HCT116 (cell line): ENCODE results near the gene RIOX2. TPM values are rescaled to one million over a fixed set of nuclear protein-coding genes. Genes with fewer than 3 reads are reported as not detected.

Experiments
- ATAC-seq: fragments of 200-7000 bp; cut with Tn5 transposase; 2 replicates; pipeline ENCODE4 v1.9.1; 2020; ENCODE audit warnings: mild to moderate bottlenecking, moderate library complexity
- BruUV-seq: library from RNA; stranded (reverse); fragments of 400-500 nt; replicated peaks from 2 replicates; lab custom pipeline; 2021; lab: Mats Ljungman, UMichigan
- CTCF ChIA-PET: fragments of 300-600 bp; sonication (Branson Sonifier 250); formaldehyde crosslinking; loops from one replicate; lab custom pipeline; 2021; ENCODE audit warnings: antibody characterized with exemption; lab: Charles Lee
- POLR2A ChIA-PET: fragments of 300-600, 350-600 bp; sonication (Branson Sonifier 250); formaldehyde crosslinking; loops from one replicate; lab custom pipeline; 2021; ENCODE audit warnings: antibody characterized with exemption; lab: Charles Lee
- RAD21 ChIA-PET, 2 experiments: fragments of 300-600 bp; sonication (Branson Sonifier 250); formaldehyde crosslinking; loops; one replicate each; lab custom pipeline; 2023; ENCODE audit warnings: low total read pairs in 2 of 2; ENCODE audit not compliant: uncharacterized antibody in 2 of 2, unreplicated experiment in 2 of 2, low non-redundant PET in 1 of 2; lab: Charles Lee
- DNase-seq: peaks from one replicate; pipeline ENCODE4 v3.0.0-alpha.2; 2010; ENCODE audit warnings: low read depth, low spot score
- H2AFZ ChIP-seq: fragments of 200-600 bp; shearing (Covaris generic), sonication (generic); 2 replicates; pipeline ENCODE4 v1.6.1; 2017; ENCODE audit warnings: low read depth, mixed run types, mixed read lengths, antibody characterized with exemption, low read length; ENCODE audit not compliant: poor library complexity, severe bottlenecking
- H3K27ac ChIP-seq: 2 replicates; pipeline ENCODE4 v1.5.1; 2012; ENCODE audit warnings: low read depth, low read length
- H3K27me3 ChIP-seq: fragments of 200-600 bp; sonication (generic); 2 replicates; pipeline ENCODE4 v1.6.1; 2016; ENCODE audit warnings: mixed run types, low read length, mixed read lengths; ENCODE audit not compliant: insufficient read depth
- H3K36me3 ChIP-seq, 2 experiments: fragments of 200-500 bp in 1 of 2; fragments of 200-600 bp in 1 of 2; sonication (Bioruptor generic) in 1 of 2; sonication (generic) in 1 of 2; 2 replicates each; pipeline versions ENCODE4 v1.5.1 to v1.6.1; 2014 to 2016; ENCODE audit warnings: low read length in 2 of 2, inconsistent platforms in 1 of 2, mixed read lengths in 1 of 2, mixed run types in 1 of 2; ENCODE audit not compliant: insufficient read depth in 2 of 2, control insufficient read depth in 1 of 2
- H3K4me1 ChIP-seq, 2 experiments: fragments of 200-600 bp in 1 of 2; sonication (generic) in 1 of 2; 2 replicates each; pipeline versions ENCODE4 v1.5.1 to v1.6.1; 2012 to 2017; ENCODE audit warnings: low read length in 2 of 2, inconsistent platforms in 1 of 2, mild to moderate bottlenecking in 1 of 2, mixed read lengths in 1 of 2, mixed run types in 1 of 2, moderate library complexity in 1 of 2; ENCODE audit not compliant: insufficient read depth in 2 of 2, control insufficient read depth in 1 of 2
- H3K4me2 ChIP-seq: fragments of 200-600 bp; sonication (generic); 2 replicates; pipeline ENCODE4 v1.6.1; 2017; ENCODE audit warnings: mixed run types, low read length, mixed read lengths
- H3K4me3 ChIP-seq, 2 experiments: fragments of 200-600 bp in 1 of 2; sonication (generic) in 1 of 2; replicated peaks in 1 of 2; 2 replicates each; pipeline ENCODE4 v1.5.1; 2011 to 2016; ENCODE audit warnings: low read length in 2 of 2, control low read depth in 1 of 2, low read depth in 1 of 2, mild to moderate bottlenecking in 1 of 2, mixed read lengths in 1 of 2, mixed run types in 1 of 2
- H3K79me2 ChIP-seq: fragments of 200-600 bp; sonication (generic); 2 replicates; pipeline ENCODE4 v1.6.1; 2017; ENCODE audit warnings: mild to moderate bottlenecking, mixed run types, low read length, moderate library complexity, mixed read lengths; ENCODE audit not compliant: insufficient read depth
- H3K9ac ChIP-seq: fragments of 200-600 bp; sonication (generic); 2 replicates; pipeline ENCODE4 v1.6.1; 2016; ENCODE audit warnings: low read length, mixed read lengths
- H3K9me2 ChIP-seq: fragments of 200-600 bp; sonication (generic), shearing (Covaris generic); 2 replicates; pipeline ENCODE4 v1.6.1; 2017; ENCODE audit warnings: mixed run types, mild to moderate bottlenecking, moderate library complexity; ENCODE audit not compliant: insufficient read depth
- H3K9me3 ChIP-seq, 2 experiments: fragments of 200-500 bp in 1 of 2; fragments of 200-600 bp in 1 of 2; sonication (Bioruptor generic) in 1 of 2; sonication (generic) in 1 of 2; 2 replicates each; pipeline ENCODE4 v1.6.1; 2014 to 2017; ENCODE audit warnings: low read length in 2 of 2, mixed read lengths in 2 of 2, inconsistent platforms in 1 of 2, low read depth in 1 of 2, mild to moderate bottlenecking in 1 of 2, mixed run types in 1 of 2, moderate library complexity in 1 of 2; ENCODE audit not compliant: control insufficient read depth in 1 of 2, insufficient read depth in 1 of 2
- H4K20me1 ChIP-seq: fragments of 200-600 bp; sonication (generic), shearing (Covaris generic); 2 replicates; pipeline ENCODE4 v1.6.1; 2017; ENCODE audit warnings: mixed run types, mild to moderate bottlenecking, moderate library complexity; ENCODE audit not compliant: insufficient read depth
- CBX3 ChIP-seq: IDR thresholded peaks from 2 replicates; pipeline ENCODE4 v1.6.1; 2012; ENCODE audit warnings: low read depth
- ELF1 ChIP-seq: IDR thresholded peaks from 2 replicates; pipeline ENCODE4 v1.6.1; 2012; ENCODE audit warnings: low read depth, borderline replicate concordance
- EZH2phosphoT487 ChIP-seq: fragments of 200-600 bp; IDR thresholded peaks from 2 replicates; pipeline ENCODE4 v1.6.1; 2018; ENCODE audit warnings: antibody characterized with exemption, borderline replicate concordance
- FOSL1 ChIP-seq: IDR thresholded peaks from 2 replicates; pipeline ENCODE4 v1.6.1; 2012; ENCODE audit warnings: low read depth
- JUND ChIP-seq: IDR thresholded peaks from 2 replicates; pipeline ENCODE4 v1.6.1; 2012
- POLR2AphosphoS5 ChIP-seq: IDR thresholded peaks from 2 replicates; pipeline ENCODE4 v1.6.1; 2011; ENCODE audit warnings: mild to moderate bottlenecking, low read depth, low read length, moderate library complexity
- REST ChIP-seq: IDR thresholded peaks from 2 replicates; pipeline ENCODE4 v1.6.1; 2012; ENCODE audit warnings: low read depth
- SIN3A ChIP-seq: IDR thresholded peaks from 2 replicates; pipeline ENCODE4 v1.6.1; 2012; ENCODE audit warnings: low read depth
- SP1 ChIP-seq: IDR thresholded peaks from 2 replicates; pipeline ENCODE4 v1.6.1; 2012; ENCODE audit warnings: low read depth
- TCF7L2 ChIP-seq: IDR thresholded peaks from 2 replicates; pipeline ENCODE4 v1.7.0; 2011; ENCODE audit warnings: borderline replicate concordance, inconsistent platforms; ENCODE audit not compliant: insufficient read depth, insufficient read length; ENCODE audit errors: extremely low read depth
- intact Hi-C: fragments of 100-400 bp; cut with micrococcal nuclease; formaldehyde crosslinking; loops from 2 replicates; pipeline ENCODE4 v1.10.0; 2022
- total RNA-seq: library from RNA; stranded (reverse); gene quantifications from one replicate; pipeline ENCODE4 v1.2.1, GENCODE V29; 2021; ENCODE audit not compliant: unreplicated experiment
- TF ChIP-seq, protein P1 (sequence below): IDR thresholded peaks from 2 replicates; pipeline ENCODE4 v1.6.1; 2012

RIOX2 gene
- total RNA-seq, 1 experiment from 2014 or later: 39.1 TPM

DNA sequence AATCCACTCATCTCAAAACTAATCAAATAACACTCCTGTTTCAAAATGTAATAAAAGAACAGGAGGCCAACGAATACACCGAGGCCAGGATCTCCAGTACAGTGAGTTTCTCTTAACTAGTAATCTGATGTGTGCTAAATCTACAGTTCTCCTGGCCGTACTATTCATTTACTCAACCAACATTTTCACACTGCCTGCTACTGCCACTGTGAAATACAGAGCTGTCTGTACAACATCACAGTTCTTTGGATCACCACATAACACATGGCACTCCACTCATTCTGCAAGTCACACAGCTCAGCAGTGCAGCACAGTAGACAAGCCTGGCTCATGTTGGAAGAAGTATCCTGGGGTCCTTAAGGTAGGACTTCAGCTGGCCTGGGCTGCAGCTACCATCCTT, 21.9 kb downstream of the RIOX2 start (continued):
- TF ChIP-seq SIN3A: no peak
- TF ChIP-seq CBX3: no peak
- TF ChIP-seq ELF1: no peak
- no peak for TF ChIP-seq POLR2AphosphoS5
- no peak for TF ChIP-seq FOSL1
- TF ChIP-seq, protein P1, sequence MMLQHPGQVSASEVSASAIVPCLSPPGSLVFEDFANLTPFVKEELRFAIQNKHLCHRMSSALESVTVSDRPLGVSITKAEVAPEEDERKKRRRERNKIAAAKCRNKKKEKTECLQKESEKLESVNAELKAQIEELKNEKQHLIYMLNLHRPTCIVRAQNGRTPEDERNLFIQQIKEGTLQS: no peak
- no peak for TF ChIP-seq EZH2phosphoT487

GRCh38 chr3:97949743-97950142, 22.5 kb downstream of the RIOX2 start:
- Histone ChIP-seq H3K9ac (no peak overlapping the region), H3K9me2 (no peaks in the 10 kb centered on the region), H4K20me1 (no peaks in the 10 kb centered on the region), H3K4me3 (no peak overlapping the region), H3K9me3 (no peaks in the 10 kb centered on the region), H3K36me3 (peaks cover 55 to 59% of the 10 kb centered on the region in 2 experiments), H3K4me1 (no peaks in the 10 kb centered on the region), H2AFZ (no peak overlapping the region), H3K27ac (no peak overlapping the region), H3K27me3 (no peaks in the 10 kb centered on the region), H3K4me2 (no peak overlapping the region), H3K79me2 (no peaks in the 10 kb centered on the region)
- no peak for ATAC-seq
- BruUV-seq: no TSS peak
- POLR2A ChIA-PET: no interaction called here
- no peak for DNase-seq
- intact Hi-C loops: no loop called here
- RAD21 ChIA-PET: no interaction called here
- TF ChIP-seq TCF7L2 (no peak), JUND (no peak), REST (no peak), CBX3 (no peak), SP1 (no peak)
- CTCF ChIA-PET: no interaction called here
